VCaP (cell line): ENCODE measurements around the gene SLC19A2.

Experiments used
- H3K27ac ChIP-seq: fragments of 450-650 bp; 2 replicates; pipeline ENCODE4 v1.5.1; 2017
- TF ChIP-seq, protein P1 (sequence below): fragments of 450-650 bp; conservative IDR thresholded peaks from 2 replicates; pipeline ENCODE4 v1.5.1; 2017; ENCODE audit warnings: mild to moderate bottlenecking, moderate library complexity

Gene SLC19A2

GRCh38 chr1:169457443-169457842, 28.3 kb downstream of the SLC19A2 start:
- TF ChIP-seq, protein P1, sequence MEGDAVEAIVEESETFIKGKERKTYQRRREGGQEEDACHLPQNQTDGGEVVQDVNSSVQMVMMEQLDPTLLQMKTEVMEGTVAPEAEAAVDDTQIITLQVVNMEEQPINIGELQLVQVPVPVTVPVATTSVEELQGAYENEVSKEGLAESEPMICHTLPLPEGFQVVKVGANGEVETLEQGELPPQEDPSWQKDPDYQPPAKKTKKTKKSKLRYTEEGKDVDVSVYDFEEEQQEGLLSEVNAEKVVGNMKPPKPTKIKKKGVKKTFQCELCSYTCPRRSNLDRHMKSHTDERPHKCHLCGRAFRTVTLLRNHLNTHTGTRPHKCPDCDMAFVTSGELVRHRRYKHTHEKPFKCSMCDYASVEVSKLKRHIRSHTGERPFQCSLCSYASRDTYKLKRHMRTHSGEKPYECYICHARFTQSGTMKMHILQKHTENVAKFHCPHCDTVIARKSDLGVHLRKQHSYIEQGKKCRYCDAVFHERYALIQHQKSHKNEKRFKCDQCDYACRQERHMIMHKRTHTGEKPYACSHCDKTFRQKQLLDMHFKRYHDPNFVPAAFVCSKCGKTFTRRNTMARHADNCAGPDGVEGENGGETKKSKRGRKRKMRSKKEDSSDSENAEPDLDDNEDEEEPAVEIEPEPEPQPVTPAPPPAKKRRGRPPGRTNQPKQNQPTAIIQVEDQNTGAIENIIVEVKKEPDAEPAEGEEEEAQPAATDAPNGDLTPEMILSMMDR = no peak
- no peak overlapping the region for H3K27ac ChIP-seq

- no peak overlapping the region for H3K27ac ChIP-seq
Observed at GRCh38 chr1:169456029-169456428, 29.7 kb downstream of the SLC19A2 start.

DNA sequence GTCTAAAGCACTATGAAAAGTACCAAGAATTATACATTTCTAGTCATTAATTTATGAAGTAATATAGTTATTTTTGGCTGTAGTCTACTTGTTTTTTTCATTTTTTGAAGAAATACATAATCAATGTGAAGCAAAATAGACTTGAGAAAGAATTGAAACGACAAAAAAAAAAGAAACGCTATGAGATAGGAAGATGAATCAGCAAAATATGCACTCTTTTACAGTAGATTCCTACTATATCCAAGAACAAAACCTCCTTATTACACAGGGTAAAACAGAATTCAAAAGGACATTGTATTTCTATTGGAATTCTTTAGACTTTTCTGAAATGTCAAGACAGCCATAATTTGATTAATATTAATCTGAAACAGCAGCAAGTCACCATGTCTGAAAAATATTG, 32.8 kb downstream of the SLC19A2 start:
- TF ChIP-seq, protein P1 = no peak
- no peak overlapping the region for H3K27ac ChIP-seq

More at GRCh38 chr1:169456029-169456428, 29.7 kb downstream of the SLC19A2 start:
- TF ChIP-seq, protein P1 = no peak

DNA sequence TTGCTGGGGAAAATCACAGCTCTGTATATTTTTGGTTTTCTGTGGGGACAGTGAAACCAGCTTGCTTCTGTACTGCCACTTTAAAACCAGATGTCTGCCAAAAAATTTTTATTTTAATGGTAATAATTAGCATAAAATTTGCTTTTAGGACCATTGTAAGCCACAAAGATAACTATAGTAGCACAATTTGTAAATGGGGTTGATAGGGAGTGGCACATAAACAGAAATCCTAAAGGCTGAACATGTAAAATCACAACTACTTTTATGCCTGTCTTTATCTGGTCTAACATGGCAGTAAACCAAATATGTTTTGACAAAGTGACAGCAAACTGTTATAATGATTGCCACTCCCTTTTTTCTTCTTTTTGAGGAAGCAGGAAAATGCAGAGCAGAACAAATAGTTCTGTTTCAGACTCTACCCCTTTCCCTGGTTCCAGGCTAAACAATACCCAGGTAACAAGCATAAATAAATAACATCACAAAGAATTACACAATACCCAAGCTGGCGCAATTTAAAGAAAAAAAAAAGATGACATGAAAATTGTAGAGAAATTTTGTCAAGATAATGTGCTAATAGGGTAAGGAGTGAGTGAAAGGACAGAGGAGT, 34.4 kb downstream of the SLC19A2 start:
- H3K27ac ChIP-seq = no peak overlapping the region
- TF ChIP-seq, protein P1 = no peak

- no peak overlapping the region for H3K27ac ChIP-seq
- TF ChIP-seq, protein P1 = no peak
Observed at GRCh38 chr1:169443923-169444322, 41.8 kb downstream of the SLC19A2 start.

GRCh38 chr1:169427081-169427641, 58.6 kb downstream of the SLC19A2 start, which contains the start of gene CCDC181:
CCDC181 (minus strand) TSS chr1:169427474; CDS start chr1:169424927, 2,547 bp downstream.
- TF ChIP-seq, protein P1 = no peak
- H3K27ac ChIP-seq = no peak within 1 kb of the TSS

DNA sequence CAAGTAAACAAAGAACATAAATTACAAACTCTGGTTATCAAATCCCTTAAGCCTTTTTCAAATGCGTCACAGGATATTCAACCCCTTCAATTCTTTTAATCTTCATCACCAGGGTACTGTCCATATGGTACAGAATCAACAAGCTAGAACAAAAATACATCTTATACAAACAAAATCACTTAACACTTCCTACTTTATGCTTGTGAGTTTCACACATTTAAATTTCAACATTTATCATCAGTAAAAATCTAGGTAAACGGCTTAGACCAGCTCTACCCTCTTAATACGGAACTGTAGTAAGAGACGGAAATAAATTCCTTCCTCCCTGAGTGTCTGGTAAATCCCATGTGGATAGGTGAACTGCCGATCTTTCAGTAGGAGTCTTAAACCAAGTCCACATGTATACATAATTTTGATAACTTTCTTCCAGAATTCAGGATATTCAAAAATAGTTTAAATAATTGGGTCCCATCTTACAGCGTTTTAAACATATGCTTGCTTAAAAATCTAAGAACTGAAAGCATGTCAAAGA, 59.5 kb downstream of the SLC19A2 start:
- TF ChIP-seq, protein P1 = no peak
- no peak overlapping the region for H3K27ac ChIP-seq
